Esophagus squamous epithelium (tissue), 5 donors: ENCODE results near the gene KAZN. TPM values are rescaled to one million over a fixed set of nuclear protein-coding genes. Genes with fewer than 3 reads are reported as not detected.

Experiments
- DNase-seq: peaks from one replicate; lab custom pipeline; 2025; lab: John Stamatoyannopoulos, UW
- H3K27ac ChIP-seq, 4 donors: fragments of 200-600 bp; sonication (generic); one replicate each; pipeline ENCODE4 v1.5.1; 2016 to 2019; ENCODE audit warnings: mild to moderate bottlenecking in 1 of 4
- H3K27me3 ChIP-seq, 4 donors: fragments of 200-600 bp; sonication (generic); 1 replicate in 3 of 4; 2 replicates in 1 of 4; pipeline versions ENCODE4 v1.5.1 to v1.6.0; 2017 to 2021; ENCODE audit warnings: antibody characterized with exemption in 1 of 4
- H3K36me3 ChIP-seq, 3 donors: fragments of 200-600 bp; sonication (generic); one replicate each; pipeline ENCODE4 v1.5.1; 2016 to 2019
- H3K4me1 ChIP-seq, 3 donors: fragments of 200-600 bp; sonication (generic); one replicate each; pipeline ENCODE4 v1.5.1; 2017 to 2019
- H3K4me3 ChIP-seq, 4 donors: fragments of 200-600 bp; sonication (generic); 1 replicate in 3 of 4; 2 replicates in 1 of 4; pipeline ENCODE4 v1.5.1; 2016 to 2019; ENCODE audit warnings: mild to moderate bottlenecking in 2 of 4, moderate library complexity in 1 of 4
- H3K9me3 ChIP-seq, 3 donors: fragments of 200-600 bp; sonication (generic); one replicate each; pipeline ENCODE4 v1.5.1; 2016 to 2019
- CTCF ChIP-seq, 6 experiments: fragments of 450-650 bp in 4 of 6; fragments of 200-600 bp in 2 of 6; sonication (generic) in 2 of 6; IDR thresholded peaks; one replicate each; pipeline ENCODE4 v1.5.1; 2016 to 2019; ENCODE audit warnings: antibody characterized with exemption in 6 of 6, mild to moderate bottlenecking in 4 of 6, moderate library complexity in 4 of 6
- POLR2A ChIP-seq, 4 donors: fragments of 450-650 bp; IDR thresholded peaks; one replicate each; pipeline ENCODE4 v1.6.1; 2017; ENCODE audit warnings: antibody characterized with exemption in 4 of 4, mild to moderate bottlenecking in 4 of 4, moderate library complexity in 3 of 4
- WGBS, 2 donors: methylation state at CpG; one replicate each; pipeline ENCODE4 v1.1.5; 2018; 5-methylcytosine and 5-hydroxymethylcytosine counted together
- intact Hi-C: fragments of 100-400 bp; cut with DNase I; formaldehyde crosslinking; loops from one replicate; pipeline ENCODE4 v1.15.0; 2022
- total RNA-seq, 4 donors: library from RNA; depleted of rRNA; stranded (reverse); fragments of >200 nt; gene quantifications; one replicate each; pipeline ENCODE4 v1.1.0, GENCODE V29; 2016
- donor health status: DM: yes; HTN: yes; CAD: no.

The KAZN gene
- total RNA-seq, 4 donors from 2014 or later, result 25.0 to 54.5 (median 30.8) TPM

- Histone ChIP-seq H3K4me3 (no peak overlapping the region), H3K9me3 (no peaks in the 10 kb centered on the region), H3K4me1 (peaks cover 0 to 27% (median 9%) of the 10 kb centered on the region in 3 donors), H3K36me3 (no peaks in the 10 kb centered on the region), H3K27ac (no peak overlapping the region), H3K27me3 (no peaks in the 10 kb centered on the region)
- TF ChIP-seq CTCF (IDR thresholded peaks at IDR 0.05), result no peak
- no peak for TF ChIP-seq POLR2A (IDR thresholded peaks at IDR 0.05)
- intact Hi-C loops, result no loop called here
- WGBS, 2 donors, result 83 to 87% methylated on average over 5 of the region's 5 CpGs
- no peak for DNase-seq
Measured at GRCh38 chr1:14625996-14626395, 27.5 kb downstream of the KAZN start.

- no peak for DNase-seq
- Histone ChIP-seq H3K27ac (peak overlapping the region in 2 of 4 donors; percentile 52 to 60), H3K4me1 (peaks cover 0 to 22% (median 9%) of the 10 kb centered on the region in 3 donors), H3K9me3 (no peaks in the 10 kb centered on the region), H3K27me3 (no peaks in the 10 kb centered on the region), H3K36me3 (no peaks in the 10 kb centered on the region), H3K4me3 (peak overlapping the region in 1 of 4 donors; percentile 18)
- 52 to 68% methylated on average over 5 to 9 of the region's 11 CpGs for WGBS, 2 donors
- intact Hi-C loops, result no loop called here
- no peak for TF ChIP-seq CTCF (IDR thresholded peaks at IDR 0.05)
- TF ChIP-seq POLR2A (IDR thresholded peaks at IDR 0.05), result no peak
Measured at GRCh38 chr1:14626869-14627607, 28.6 kb downstream of the KAZN start.

- Histone ChIP-seq H3K9me3 (no peaks in the 10 kb centered on the region), H3K27ac (peak overlapping the region in 2 of 4 donors; percentile 52 to 60), H3K27me3 (no peaks in the 10 kb centered on the region), H3K4me1 (peaks cover 0 to 22% (median 9%) of the 10 kb centered on the region in 3 donors), H3K4me3 (peak overlapping the region in 1 of 4 donors; percentile 18), H3K36me3 (no peaks in the 10 kb centered on the region)
- TF ChIP-seq POLR2A (IDR thresholded peaks at IDR 0.05), result no peak
- no peak for TF ChIP-seq CTCF (IDR thresholded peaks at IDR 0.05)
- intact Hi-C loops, result no loop called here
- 20 to 44% methylated on average over 13 to 17 of the region's 17 CpGs for WGBS, 2 donors
- DNase-seq, result no peak
Measured at GRCh38 chr1:14627608-14628489, 29.4 kb downstream of the KAZN start.

GRCh38 chr1:14629363-14630014, 31.0 kb downstream of the KAZN start:
- intact Hi-C loops, result no loop called here
- Histone ChIP-seq H3K27me3 (no peaks in the 10 kb centered on the region), H3K27ac (no peak overlapping the region), H3K36me3 (no peaks in the 10 kb centered on the region), H3K9me3 (no peaks in the 10 kb centered on the region), H3K4me1 (peaks cover 0 to 22% (median 9%) of the 10 kb centered on the region in 3 donors), H3K4me3 (no peak overlapping the region)
- TF ChIP-seq POLR2A (IDR thresholded peaks at IDR 0.05), result no peak
- TF ChIP-seq CTCF (IDR thresholded peaks at IDR 0.05), result no peak
- DNase-seq, result no peak
- 77 to 98% methylated on average over 8 to 12 of the region's 16 CpGs for WGBS, 2 donors
